HG02981 (cell line): ENCODE measurements around the gene AKAP6.

ENCODE experiments used
- ATAC-seq: cut with Tn5 transposase; IDR thresholded peaks from one replicate; pipeline ENCODE4 v1.9.1; 2021; ENCODE audit warnings: mild to moderate bottlenecking, moderate library complexity; ENCODE audit not compliant: unreplicated experiment

AKAP6 gene

GRCh38 chr14:32513571-32514009 is 184.5 kb downstream of the AKAP6 start:
- no peak for ATAC-seq

DNA sequence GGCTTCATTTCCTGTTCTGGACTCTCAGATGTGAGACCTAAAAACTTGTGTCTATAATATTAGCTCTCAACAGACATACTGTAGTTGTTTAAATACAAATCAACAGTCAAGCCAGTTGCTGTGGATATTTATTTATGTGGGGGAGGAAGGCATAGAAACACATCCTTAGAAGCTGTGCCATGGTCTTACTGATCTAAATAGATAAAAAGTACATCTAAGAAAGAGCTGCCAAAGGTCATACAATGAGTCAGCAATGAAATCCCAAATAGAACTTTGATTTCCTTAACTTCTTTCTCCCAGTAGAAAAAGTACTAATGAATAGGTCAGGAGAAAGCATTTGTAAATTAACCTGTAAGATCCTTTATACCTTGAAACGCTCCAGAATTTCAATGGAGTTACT is 185.1 kb downstream of the AKAP6 start:
- ATAC-seq: no peak

DNA sequence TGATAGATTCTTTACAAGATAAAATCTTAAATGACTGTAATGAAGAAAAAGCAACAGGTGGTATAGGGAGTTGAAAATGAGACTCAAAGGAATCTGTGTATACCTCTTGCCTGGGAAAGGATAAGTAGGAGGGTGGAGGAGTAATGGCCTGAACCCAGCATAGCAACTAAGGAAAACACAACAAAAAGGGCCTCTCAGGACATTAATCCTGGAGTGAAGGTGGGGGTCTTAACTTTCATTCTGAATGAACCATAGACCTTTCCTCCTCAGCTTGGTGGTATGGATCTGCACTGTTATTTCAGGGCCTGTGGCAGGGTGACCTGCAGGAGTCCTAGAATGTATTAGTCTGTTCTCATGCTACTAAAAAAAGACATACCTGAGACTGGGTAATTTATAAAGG is 185.6 kb downstream of the AKAP6 start:
- ATAC-seq: no peak

GRCh38 chr14:32524609-32525375 is 195.7 kb downstream of the AKAP6 start:
- no peak for ATAC-seq

GRCh38 chr14:32525591-32525990 is 196.5 kb downstream of the AKAP6 start:
- no peak for ATAC-seq

- no peak for ATAC-seq
These were observed 201.7 kb downstream of the AKAP6 start for GRCh38 chr14:32530800-32531199.

DNA sequence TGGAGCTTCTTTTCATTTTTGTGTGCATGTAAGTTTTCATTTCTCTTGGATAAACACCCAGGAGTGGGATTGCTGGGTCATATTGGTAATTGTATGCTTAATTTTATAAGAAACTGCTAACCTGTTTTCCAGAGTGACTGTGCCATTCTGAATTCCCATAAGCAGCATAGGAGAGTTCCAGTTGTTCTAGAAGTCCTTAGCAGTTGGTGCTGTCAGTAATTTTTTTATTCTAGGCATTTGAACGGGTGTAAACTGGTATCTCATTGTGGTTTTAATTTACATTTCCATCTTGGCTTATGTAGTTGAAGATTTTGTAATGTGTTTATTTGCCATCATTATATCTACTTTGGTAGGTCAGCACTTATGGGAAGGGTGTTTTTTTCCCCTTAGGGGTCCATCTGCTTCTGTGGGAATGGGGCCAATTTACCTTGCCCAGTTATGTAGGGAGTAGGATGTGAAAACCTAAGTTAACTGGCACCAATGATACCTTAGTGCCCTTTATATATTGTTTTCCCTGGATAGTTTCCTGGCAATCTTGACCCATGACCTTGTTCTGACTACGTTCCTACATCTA is 202.9 kb downstream of the AKAP6 start:
- no peak for ATAC-seq

GRCh38 chr14:32534145-32534544 is 205.0 kb downstream of the AKAP6 start:
- ATAC-seq: no peak

GRCh38 chr14:32536175-32536574 is 207.1 kb downstream of the AKAP6 start:
- ATAC-seq: no peak

- no peak for ATAC-seq
These were observed 208.1 kb downstream of the AKAP6 start for GRCh38 chr14:32537166-32537565.

- ATAC-seq: no peak
These were observed 213.4 kb downstream of the AKAP6 start for GRCh38 chr14:32542507-32542906.

- no peak for ATAC-seq
These were observed 216.0 kb downstream of the AKAP6 start for GRCh38 chr14:32545095-32545494.

GRCh38 chr14:32545506-32546210 is 216.6 kb downstream of the AKAP6 start:
- ATAC-seq: no peak

DNA sequence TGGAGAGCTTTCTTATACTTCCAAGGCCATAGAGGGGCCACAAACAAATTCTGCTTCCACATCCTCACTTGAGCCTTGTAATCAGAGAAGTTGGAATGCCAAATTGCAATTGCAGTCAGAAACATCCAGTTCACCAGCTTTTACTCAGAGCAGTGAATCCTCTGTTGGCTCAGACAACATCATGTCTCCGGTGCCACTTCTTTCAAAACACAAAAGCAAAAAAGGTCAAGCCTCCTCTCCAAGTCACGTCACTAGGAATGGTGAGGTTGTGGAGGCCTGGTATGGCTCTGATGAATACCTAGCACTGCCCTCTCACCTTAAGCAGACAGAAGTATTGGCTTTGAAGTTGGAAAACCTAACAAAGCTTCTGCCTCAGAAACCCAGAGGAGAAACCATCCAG is 217.1 kb downstream of the AKAP6 start:
- ATAC-seq: no peak

- ATAC-seq: no peak
These were observed 223.7 kb downstream of the AKAP6 start for GRCh38 chr14:32552766-32553165.

DNA sequence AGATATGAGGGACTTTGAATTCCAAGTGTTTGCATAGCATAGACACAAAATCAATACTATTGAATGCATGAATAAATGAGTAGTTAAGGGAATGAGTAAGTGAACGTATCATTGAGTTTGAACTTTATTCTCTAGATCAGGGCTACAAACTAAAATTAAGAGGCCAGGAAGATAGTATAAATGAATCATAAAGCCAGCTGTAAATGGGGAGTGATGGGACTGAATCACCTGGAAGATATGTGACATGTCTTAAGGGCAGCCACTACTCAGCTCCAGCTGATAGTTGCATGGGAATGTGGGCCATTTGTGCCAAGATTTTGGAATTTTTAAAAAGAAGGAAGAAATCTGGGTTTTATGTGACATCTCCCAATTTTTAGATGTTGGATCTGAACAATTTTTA is 229.9 kb downstream of the AKAP6 start:
- no peak for ATAC-seq

DNA sequence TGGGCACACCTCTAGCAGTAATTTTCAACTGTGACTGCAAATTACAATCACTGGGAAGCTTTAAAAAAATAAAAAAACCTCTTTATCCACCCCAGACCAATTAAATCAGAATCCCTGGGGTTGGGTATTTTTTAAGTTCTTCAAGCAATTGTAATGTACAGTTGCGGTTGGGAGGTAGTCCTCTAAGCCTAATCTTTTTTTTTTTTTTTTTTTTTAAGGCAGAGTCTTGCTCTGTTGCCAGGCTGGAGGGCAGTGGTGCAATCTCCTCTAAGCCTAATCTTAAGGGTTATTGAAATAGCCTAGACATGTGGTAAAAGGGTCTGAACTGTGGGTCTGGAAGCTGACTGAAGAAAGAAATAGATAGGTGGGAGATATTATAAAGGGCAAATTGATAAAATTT is 230.5 kb downstream of the AKAP6 start:
- no peak for ATAC-seq

- peak; percentile 76 for ATAC-seq
These were observed 231.2 kb downstream of the AKAP6 start for GRCh38 chr14:32560209-32560857.

DNA sequence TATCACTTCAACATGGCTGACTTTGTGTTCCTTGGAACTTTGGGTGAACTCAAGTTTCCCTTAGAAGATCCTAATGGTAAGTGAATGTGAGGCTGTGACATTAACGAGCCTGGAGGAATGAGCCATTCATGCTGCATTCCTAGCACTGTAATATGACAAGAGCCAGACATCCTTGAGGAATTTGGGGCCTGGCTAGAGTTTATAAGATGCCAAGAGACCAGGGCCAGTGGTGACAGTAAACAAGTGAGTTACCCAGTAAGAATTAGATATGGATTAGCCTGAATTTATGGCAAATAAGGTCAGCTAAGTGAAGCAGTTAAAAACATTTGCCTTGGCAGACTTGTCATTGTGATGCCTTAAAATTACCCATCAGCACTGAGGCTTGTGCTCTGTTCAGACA is 232.4 kb downstream of the AKAP6 start:
- ATAC-seq: no peak

DNA sequence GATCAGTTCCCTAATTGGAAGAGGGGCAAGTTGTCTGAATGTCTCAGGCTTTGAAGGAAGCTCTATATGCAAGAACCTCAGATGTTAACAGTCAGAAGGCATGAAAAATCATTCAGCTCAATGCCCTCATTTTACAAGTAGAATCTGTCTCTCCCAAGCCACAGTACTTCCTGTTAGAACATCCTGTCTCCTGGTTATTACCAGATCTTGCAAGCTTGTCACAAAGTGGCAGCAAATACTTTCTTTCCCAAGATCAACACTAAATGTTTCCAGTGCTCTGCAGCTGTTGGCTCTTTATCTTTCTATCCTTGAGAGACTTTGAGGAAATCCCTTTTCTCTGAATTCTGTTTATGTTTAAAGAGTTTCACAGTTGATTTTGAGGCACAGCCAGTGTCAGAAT is 235.5 kb downstream of the AKAP6 start:
- ATAC-seq: no peak

- ATAC-seq: no peak
These were observed 236.2 kb downstream of the AKAP6 start for GRCh38 chr14:32565256-32565655.
